NCI-H2107 treated with DMSO at 0.1 percent for 48 hours (cell line): ENCODE measurements around the gene ULK2.
"Not testable (repeated sequence)": the region's sequence is repeated elsewhere in the genome, so short reads cannot be mapped to it uniquely, and the experiment has no call there.

ENCODE experiments used
- DNase-seq: peaks from one replicate; lab custom pipeline; 2025; ENCODE audit not compliant: unreplicated experiment; lab: John Stamatoyannopoulos, UW

ULK2 gene

DNA sequence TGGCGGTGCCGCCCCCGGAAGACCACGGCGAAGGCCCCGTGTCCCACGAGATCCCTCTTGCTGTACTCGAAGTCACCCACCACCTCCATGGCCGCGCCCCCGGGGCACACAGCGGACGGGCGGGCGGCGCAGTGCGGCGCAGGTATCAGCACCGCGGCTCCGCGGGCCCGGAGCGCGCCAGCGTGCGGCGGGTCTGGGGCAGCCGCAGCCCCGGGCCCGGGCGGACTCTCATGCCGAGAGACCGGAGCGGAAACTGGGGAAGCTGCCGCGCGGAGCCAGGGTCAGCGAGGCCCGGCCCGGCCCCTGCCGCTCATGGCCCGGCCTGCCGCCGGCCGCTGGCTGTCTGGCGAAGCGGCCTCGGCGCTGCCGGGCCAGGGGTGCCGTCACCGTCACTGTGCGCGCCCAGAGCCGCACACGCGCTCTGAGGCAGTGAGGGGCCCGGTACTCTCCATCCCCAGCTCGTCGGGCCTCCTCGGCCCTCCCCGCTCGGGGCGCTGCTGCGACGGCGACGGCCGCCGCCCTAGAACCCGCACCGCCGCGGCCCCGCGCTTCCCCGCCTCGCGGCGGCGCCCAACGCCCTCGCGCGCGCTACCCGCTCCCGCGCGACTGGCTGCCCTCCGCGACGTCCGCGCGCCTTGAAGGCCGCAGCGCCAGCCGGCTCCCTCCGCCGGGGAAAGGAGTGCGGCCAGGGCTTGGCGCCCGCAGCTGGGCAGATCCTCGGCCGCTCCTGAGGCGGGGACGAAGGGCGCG lies at the start of gene ULK2:
ULK2 (minus strand) TSS at position 608 of the 750 bp plus-strand sequence; CDS start at position 89, 519 bp downstream.
- no peak for DNase-seq

- no peak for DNase-seq
These were observed 47.7 kb upstream of the ULK2 start for GRCh38 chr17:19915245-19915978.

DNA sequence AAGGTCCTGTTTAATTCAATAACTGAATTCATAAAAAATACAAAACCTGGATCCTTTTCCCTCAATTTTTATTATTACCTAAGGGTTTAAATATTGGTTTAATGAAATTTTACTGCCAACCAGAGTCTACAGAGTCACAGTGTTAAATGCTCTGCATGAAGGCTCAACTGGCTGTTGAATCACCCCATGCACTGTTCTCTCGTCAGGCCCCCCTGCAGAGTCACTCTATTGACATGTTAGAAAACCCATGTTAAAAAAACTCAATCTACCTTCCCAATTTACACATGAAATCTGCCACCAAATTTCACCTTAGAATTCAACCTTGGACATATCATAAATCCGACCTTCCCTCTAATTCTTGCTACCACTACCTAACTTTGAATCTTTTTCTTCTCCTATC lies 43.3 kb upstream of the ULK2 start:
- no peak for DNase-seq

DNA sequence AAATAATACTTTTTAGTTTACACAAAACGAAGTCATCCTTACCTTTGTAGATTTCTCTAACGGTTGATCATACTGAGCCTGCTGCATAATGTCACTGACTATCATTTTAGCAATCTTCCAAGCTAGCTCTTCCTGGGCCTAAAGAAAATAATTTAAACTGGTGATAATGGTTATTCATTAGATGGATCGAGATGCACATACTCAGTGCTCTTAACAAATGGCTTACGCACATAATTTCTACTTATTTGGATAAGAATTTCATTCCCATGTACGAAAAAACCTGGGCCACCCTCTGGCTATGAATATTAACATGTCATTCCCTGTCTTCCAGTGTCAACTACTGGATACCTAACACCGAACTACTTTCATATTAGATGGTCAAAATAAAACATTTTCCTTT lies 41.4 kb upstream of the ULK2 start:
- DNase-seq = no peak

GRCh38 chr17:19905502-19905901 lies 37.8 kb upstream of the ULK2 start:
- DNase-seq = no peak

GRCh38 chr17:19904924-19905323 lies 37.2 kb upstream of the ULK2 start:
- DNase-seq = no peak

GRCh38 chr17:19904412-19904811 lies 36.7 kb upstream of the ULK2 start:
- DNase-seq = no peak

GRCh38 chr17:19900809-19901208 lies 33.1 kb upstream of the ULK2 start:
- no peak for DNase-seq

GRCh38 chr17:19897903-19898302 lies 30.2 kb upstream of the ULK2 start:
- no peak for DNase-seq

DNA sequence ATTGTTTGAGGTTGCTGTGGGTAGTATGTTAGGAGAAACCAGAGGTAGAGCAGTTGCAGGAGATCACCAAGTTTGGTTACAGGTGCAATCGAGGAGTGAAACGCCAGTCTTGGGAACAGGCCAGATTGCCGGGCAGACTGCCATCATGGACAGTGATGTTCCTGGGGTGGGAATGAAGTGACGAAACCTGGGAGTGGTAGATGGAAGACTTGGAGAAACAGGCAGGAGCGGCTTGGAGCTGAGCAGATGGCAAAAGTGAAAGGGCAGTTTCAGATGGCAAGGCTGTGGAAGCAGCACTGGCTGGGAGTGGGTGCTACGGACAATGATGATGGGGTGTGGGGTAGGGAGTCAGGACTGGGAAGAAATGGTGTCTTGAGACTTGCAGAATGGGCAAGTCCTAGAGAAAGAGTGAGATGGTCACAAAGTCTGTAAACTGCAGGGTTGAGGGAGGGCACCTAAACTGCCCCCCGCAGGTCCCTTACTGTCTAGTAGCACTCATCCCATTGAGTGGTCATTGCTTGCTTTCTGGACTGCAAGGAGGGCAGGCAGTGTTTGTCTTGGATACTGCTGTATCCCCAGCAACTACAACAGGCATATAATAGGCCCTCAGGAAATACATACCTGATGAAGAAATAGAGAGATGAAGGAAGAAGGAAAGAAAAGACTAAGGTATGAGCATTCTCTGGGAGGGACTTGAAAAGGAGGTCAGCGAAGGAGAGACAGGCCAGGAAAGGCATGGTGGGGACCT lies 29.5 kb upstream of the ULK2 start:
- DNase-seq = no peak

DNA sequence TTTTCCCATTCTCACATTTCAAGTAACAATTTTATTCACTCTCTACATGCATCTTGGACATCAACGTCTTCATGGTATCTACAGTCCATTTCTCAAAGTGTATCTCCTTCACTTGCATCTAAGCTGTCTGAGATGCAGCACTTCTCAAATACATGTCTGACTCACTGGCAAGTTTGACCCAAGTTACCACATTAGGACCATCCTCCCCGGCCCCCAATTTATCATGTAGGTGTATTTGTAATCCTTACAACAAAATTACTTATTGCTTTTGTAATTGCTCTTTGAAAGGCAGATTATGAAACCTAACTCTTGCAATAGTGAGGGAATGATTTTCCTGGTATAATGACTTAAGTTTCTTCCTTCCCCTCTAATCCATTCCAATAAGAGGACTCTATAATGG lies 28.9 kb upstream of the ULK2 start:
- no peak for DNase-seq

DNA sequence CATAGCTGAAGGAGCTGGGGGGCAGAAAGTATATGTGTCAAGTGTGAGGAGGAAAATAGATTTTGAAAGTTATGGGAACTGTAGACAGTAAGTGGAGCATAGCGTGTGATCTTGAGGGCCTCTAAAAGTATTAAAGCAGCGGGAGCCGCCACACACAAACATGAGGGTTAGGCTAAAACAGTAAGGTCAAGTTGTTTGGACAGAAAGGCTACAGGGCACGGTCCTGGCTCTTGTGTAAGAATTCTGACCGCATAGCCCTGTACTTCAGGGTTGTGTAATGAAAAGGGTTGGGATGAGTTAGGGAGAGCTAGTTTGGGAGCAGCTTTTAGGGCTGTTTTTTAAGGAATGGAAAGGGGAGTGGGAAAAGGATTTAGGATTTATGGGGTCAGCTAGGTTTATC lies 22.8 kb upstream of the ULK2 start:
- not testable (repeated sequence) for DNase-seq

DNA sequence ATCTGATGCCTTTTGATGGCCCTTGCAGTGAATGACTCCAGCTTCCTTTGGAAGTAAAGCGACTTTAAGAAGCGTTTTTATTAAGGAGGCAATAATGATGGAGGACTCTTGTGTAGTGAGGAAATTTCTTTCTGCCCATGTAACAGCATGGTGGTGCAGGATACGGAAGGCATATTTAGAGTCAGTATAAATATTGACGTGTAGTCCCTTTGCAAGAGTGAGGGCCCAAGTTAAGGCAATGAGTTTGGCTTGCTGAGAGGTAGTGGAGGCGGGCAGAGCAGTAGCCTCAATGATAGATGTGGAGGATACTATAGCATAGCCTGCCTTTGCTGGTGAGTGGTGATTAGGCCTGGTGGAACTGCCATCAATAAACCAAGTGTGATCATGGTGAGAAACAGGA lies 22.3 kb upstream of the ULK2 start:
- DNase-seq = not testable (repeated sequence)

DNA sequence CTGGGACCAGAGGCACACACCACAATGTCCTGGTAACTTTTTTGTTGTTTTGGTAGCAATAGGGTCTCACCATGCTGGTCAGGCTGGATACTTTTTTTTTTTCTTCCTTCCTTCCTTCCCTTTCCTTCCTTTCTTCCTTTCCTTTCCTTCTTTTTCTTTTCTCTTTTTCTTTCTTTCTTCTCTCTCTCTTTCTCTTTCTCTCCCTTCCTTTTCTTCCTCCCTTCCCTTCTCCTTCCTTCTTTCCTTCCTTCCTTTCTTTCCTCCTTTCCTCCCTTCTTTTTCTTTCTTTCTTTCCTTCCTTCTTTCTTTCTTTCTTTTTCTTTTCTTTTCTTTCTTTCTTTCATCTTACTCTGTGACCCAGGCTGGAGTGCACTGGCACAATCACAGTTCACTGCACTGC lies 18.4 kb upstream of the ULK2 start:
- DNase-seq = no peak

GRCh38 chr17:19883537-19884215 lies 15.9 kb upstream of the ULK2 start:
- DNase-seq = no peak

- no peak for DNase-seq
These were observed 12.7 kb upstream of the ULK2 start for GRCh38 chr17:19880393-19880792.

DNA sequence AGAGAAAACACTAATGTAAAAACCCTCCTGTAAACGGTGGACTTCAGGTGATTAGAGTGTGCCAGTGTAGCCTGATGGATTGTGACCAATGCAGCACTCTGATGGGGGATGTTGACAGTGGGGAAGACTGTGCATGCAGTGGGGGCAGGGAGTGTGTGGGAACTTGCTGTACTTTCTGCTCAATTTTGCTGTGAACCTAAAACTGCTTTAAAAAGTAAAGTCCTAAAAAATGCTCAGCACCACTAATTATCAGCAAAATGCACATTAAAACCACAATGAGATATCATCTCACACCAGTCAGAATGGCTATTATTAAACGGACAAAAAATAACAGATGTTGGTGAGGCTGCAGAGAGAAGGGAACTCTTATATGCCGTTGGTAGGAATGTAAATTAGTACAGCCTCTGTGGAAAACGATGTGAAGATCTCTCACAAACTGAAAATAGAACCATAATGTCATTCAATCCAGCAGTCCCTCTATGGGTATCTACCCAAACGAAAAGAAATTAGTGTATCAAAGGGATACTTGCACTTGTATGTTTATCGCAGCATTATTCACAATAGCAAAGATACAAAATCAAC lies 9.7 kb upstream of the ULK2 start:
- DNase-seq = no peak

DNA sequence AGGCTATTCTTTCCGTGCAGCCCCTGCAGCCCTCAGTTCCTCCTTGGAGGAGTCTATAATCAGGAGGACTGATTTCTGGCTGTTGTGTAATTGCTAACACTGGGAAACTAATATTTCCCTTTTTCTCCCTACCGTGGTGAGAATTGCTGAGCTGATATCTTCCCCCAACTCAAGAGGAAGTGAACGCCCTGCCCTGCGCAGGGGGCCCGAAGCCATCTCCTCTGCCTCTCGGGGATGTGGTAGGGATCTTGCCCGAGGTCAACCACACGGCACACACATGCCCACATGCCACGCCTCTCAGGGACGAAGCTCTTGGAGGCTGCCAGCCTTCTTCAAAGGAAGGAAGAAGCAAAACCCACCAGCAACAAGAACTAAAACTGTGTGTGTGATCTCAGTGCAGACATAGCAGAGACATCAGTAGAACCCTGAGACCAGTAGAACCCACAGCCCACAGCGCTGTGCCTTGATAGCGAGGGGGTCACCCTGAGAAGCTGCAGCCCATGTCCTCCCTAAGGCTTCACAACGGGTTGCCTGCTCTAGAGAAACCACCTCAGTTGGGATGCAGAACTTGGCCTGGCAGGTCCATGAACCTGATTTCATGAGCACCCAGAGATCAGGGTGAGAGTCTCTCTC lies 8.9 kb upstream of the ULK2 start:
- DNase-seq = no peak

DNA sequence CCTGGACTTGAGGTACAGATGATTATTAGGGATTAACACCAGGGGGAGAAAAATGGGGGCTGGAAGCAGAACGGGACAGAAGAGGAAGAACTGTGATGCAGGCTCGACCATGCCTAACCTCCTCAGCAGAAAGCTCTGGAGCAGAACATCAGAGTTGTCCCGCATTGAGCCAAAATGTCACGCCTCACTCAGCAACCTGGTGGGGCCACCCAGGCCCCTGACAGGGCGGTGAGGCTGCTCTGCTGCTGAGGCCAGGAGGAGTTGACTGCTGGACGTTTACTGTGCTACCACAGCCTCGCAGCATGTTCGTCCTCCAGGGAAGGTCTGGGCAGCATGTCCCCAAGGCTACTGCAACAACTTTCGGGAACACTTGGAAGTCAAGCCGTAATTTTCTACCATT lies 6.5 kb upstream of the ULK2 start:
- no peak for DNase-seq

DNA sequence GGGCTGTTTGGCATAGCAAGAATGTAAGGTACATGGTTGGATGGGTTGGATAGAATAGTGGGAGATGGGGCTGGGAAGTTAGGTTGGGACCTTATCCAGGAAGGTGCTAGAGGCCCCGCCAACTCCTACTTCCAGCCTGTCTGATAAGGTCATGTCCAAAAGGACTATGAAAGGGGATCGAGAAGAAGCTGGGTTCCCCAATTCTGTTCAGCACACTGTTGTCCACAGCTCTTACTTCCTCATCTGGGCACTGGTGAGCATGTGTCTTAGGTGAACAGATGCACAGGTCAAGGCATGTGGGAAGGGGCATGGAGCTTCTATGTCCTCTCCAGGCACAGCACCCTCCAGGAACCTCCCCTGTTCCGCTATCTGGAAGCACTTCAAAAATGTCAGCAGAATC lies 5.6 kb upstream of the ULK2 start:
- DNase-seq = no peak

DNA sequence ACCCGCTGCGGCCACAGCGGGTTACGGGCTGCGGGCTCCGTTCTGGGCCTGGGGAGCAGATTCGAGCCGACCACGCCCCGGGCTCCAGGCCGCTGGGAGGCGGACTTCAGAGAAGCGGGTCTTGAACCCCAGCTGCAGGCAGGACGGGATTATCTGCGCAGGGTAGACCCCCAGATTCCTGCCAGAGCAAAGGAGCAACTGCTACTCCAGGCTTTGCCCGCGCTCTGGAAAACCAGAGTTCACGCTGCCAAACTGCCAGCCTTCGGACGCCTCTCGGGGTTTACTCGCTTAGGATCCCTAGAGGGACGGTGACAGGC lies 301 bp upstream of the ULK2 start:
- DNase-seq = no peak
